Keratinocyte (primary cell): ENCODE measurements around the gene MGAT3. TPM values are rescaled to one million over a fixed set of nuclear protein-coding genes. Genes with fewer than 3 reads are reported as not detected.

Experiments used
- DNase-seq: peaks from one replicate; pipeline ENCODE4 v3.0.0-alpha.2; 2011; ENCODE audit warnings: low read depth, missing footprints, low spot score
- FAIRE-seq: peaks from 2 replicates; lab custom pipeline; 2011; peaks lifted over from hg19 to GRCh38; lab: Jason Lieb, UNC
- H2AFZ ChIP-seq: 2 replicates; pipeline ENCODE4 v1.6.0; 2012; ENCODE audit warnings: low read length, control low read depth, inconsistent platforms; ENCODE audit not compliant: control insufficient read depth
- H3K27ac ChIP-seq: 2 replicates; pipeline ENCODE4 v1.5.1; 2011; ENCODE audit warnings: low read length; ENCODE audit not compliant: control insufficient read depth, insufficient read depth
- H3K27me3 ChIP-seq: 3 replicates; pipeline ENCODE4 v1.6.0; 2011; ENCODE audit warnings: low read length; ENCODE audit not compliant: control insufficient read depth, insufficient read depth; ENCODE audit errors: extremely low read depth
- H3K36me3 ChIP-seq, 2 experiments: 2 replicates in 1 of 2; 3 replicates in 1 of 2; pipeline ENCODE4 v1.5.1; 2011; ENCODE audit warnings: low read length in 2 of 2, mild to moderate bottlenecking in 1 of 2; ENCODE audit not compliant: control insufficient read depth in 2 of 2, insufficient read depth in 2 of 2; ENCODE audit errors: extremely low read depth in 1 of 2
- H3K4me1 ChIP-seq: 3 replicates; pipeline ENCODE4 v1.5.1; 2011; ENCODE audit warnings: low read length; ENCODE audit not compliant: control insufficient read depth, insufficient read depth; ENCODE audit errors: extremely low read depth
- H3K4me2 ChIP-seq: 3 replicates; pipeline ENCODE4 v1.6.0; 2011; ENCODE audit warnings: low read depth, low read length; ENCODE audit not compliant: control insufficient read depth, insufficient read depth; ENCODE audit errors: extremely low read depth
- H3K4me3 ChIP-seq, 3 experiments: fragments of 200-600 bp in 1 of 3; sonication (generic) in 1 of 3; 2 replicates in 2 of 3; 3 replicates in 1 of 3; pipeline ENCODE4 v1.5.1; 2011 to 2016; ENCODE audit warnings: low read length in 3 of 3, mild to moderate bottlenecking in 3 of 3, control low read depth in 2 of 3, inconsistent platforms in 1 of 3, low read depth in 1 of 3, mixed read lengths in 1 of 3, mixed run types in 1 of 3, moderate library complexity in 1 of 3; ENCODE audit not compliant: control insufficient read depth in 2 of 3, insufficient read depth in 2 of 3; ENCODE audit errors: extremely low read depth in 1 of 3
- H3K79me2 ChIP-seq: 2 replicates; pipeline ENCODE4 v1.6.0; 2012; ENCODE audit warnings: low read length; ENCODE audit not compliant: control insufficient read depth, insufficient read depth
- H3K9ac ChIP-seq: 3 replicates; pipeline ENCODE4 v1.6.0; 2011; ENCODE audit warnings: low read length; ENCODE audit not compliant: control insufficient read depth, insufficient read depth; ENCODE audit errors: extremely low read depth
- H3K9me1 ChIP-seq: 3 replicates; pipeline ENCODE4 v1.6.0; 2011; ENCODE audit warnings: low read length; ENCODE audit not compliant: control insufficient read depth, insufficient read depth; ENCODE audit errors: extremely low read depth
- H3K9me3 ChIP-seq: 2 replicates; pipeline ENCODE4 v1.5.1; 2012; ENCODE audit warnings: low read depth, low read length; ENCODE audit not compliant: control insufficient read depth
- H4K20me1 ChIP-seq: 3 replicates; pipeline ENCODE4 v1.6.0; 2011; ENCODE audit warnings: low read length; ENCODE audit not compliant: control insufficient read depth, insufficient read depth; ENCODE audit errors: extremely low read depth
- EZH2 ChIP-seq: IDR thresholded peaks from one replicate; pipeline ENCODE4 v1.6.1; 2012; ENCODE audit warnings: inconsistent platforms, mild to moderate bottlenecking, low read length, moderate library complexity
- dilution Hi-C: fragments of 300-500 bp; cut with MboI; formaldehyde crosslinking; loops from one replicate; pipeline ENCODE4 v1.7.0; 2020; ENCODE audit warnings: low sequenced_read_pairs; ENCODE audit not compliant: extremely low pct_ligation_motif_present
- polyA plus RNA-seq, 5 experiments: library from polyadenylated mRNA; depleted of rRNA in 3 of 5; stranded (reverse) in 3 of 5; stranded (forward) in 1 of 5; unstranded in 1 of 5; fragments of >200 nt; gene quantifications; 1 replicate in 1 of 5; 2 replicates in 3 of 5; 3 replicates in 1 of 5; pipeline versions ENCODE4 v1.2.1 to v1.2.3, GENCODE V29; 2011 to 2012; ENCODE audit warnings: missing spikeins in 2 of 5, low read depth in 1 of 5, low replicate concordance in 1 of 5
- TF ChIP-seq, protein P1 (sequence below), 3 experiments: IDR thresholded peaks in 1 of 3; conservative IDR thresholded peaks in 1 of 3; optimal IDR thresholded peaks in 1 of 3; 2 replicates in 2 of 3; 3 replicates in 1 of 3; pipeline versions ENCODE3 to v1.5.1; 2011; ENCODE audit warnings: low read length in 3 of 3, mild to moderate bottlenecking in 3 of 3, moderate library complexity in 2 of 3, control low read depth in 1 of 3, inconsistent platforms in 1 of 3; ENCODE audit not compliant: insufficient read depth in 2 of 3; ENCODE audit errors: extremely low read depth in 1 of 3

Gene MGAT3
- polyA plus RNA-seq, 1 donor (not counting 4 experiments of a cell fraction or from before 2014, with no cell fraction given), result not detected

DNA sequence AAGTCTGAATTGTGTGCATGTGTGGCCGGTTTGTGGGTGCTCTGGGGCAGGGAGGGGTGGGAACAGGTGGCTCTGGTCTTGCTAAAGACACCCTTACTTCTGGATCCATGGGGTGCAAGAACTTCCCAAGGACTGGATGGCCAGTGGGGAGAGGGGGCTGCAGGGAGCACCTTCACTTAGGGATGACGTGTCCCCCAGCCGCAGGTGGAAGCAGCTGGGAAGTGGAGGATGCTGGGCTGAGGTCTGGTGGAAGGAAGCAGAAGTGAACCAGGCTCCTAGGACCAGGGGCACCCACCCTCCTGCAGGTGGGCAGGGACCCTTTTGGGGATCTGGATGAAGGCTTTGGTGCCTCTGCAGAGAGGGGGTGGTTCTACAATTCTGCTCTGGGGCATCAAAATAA is 35.4 kb downstream of the MGAT3 start:
- DNase-seq, result no peak
- FAIRE-seq, result no peak

GRCh38 chr22:39493759-39494158 is 36.9 kb downstream of the MGAT3 start:
- no peaks in the 10 kb centered on the region for H3K9me1 ChIP-seq
- H3K79me2 ChIP-seq, result no peaks in the 10 kb centered on the region
- no peak overlapping the region for H3K27ac ChIP-seq
- DNase-seq (no peak), FAIRE-seq (no peak)
- H3K4me1 ChIP-seq, result no peaks in the 10 kb centered on the region
- no peak overlapping the region for H3K4me2 ChIP-seq
- H3K27me3 ChIP-seq, result no peaks in the 10 kb centered on the region
- no peaks in the 10 kb centered on the region for H3K36me3 ChIP-seq
- H3K9me3 ChIP-seq, result no peaks in the 10 kb centered on the region
- H2AFZ ChIP-seq, result no peak overlapping the region
- H3K9ac ChIP-seq, result no peak overlapping the region
- no peak for TF ChIP-seq EZH2
- TF ChIP-seq, protein P1, sequence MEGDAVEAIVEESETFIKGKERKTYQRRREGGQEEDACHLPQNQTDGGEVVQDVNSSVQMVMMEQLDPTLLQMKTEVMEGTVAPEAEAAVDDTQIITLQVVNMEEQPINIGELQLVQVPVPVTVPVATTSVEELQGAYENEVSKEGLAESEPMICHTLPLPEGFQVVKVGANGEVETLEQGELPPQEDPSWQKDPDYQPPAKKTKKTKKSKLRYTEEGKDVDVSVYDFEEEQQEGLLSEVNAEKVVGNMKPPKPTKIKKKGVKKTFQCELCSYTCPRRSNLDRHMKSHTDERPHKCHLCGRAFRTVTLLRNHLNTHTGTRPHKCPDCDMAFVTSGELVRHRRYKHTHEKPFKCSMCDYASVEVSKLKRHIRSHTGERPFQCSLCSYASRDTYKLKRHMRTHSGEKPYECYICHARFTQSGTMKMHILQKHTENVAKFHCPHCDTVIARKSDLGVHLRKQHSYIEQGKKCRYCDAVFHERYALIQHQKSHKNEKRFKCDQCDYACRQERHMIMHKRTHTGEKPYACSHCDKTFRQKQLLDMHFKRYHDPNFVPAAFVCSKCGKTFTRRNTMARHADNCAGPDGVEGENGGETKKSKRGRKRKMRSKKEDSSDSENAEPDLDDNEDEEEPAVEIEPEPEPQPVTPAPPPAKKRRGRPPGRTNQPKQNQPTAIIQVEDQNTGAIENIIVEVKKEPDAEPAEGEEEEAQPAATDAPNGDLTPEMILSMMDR (optimal IDR thresholded peaks at IDR 0.05 in 1 of 3, IDR thresholded peaks at IDR 0.05 in 1 of 3, conservative IDR thresholded peaks at IDR 0.05 in 1 of 3; ENCODE audit: extremely low read depth in 1 of 3, insufficient read depth in 2 of 3, low read length in 3 of 3), result no peak
- no peaks in the 10 kb centered on the region for H4K20me1 ChIP-seq
- dilution Hi-C loops, result no loop called here
- H3K4me3 ChIP-seq, result no peak overlapping the region

More for the DNA sequence above, 35.4 kb downstream of the MGAT3 start:
- Histone ChIP-seq H3K9ac (no peak overlapping the region), H3K9me1 (no peaks in the 10 kb centered on the region), H3K4me1 (no peaks in the 10 kb centered on the region), H4K20me1 (no peaks in the 10 kb centered on the region), H3K9me3 (no peaks in the 10 kb centered on the region), H3K4me3 (no peak overlapping the region), H3K27ac (no peak overlapping the region), H3K27me3 (no peaks in the 10 kb centered on the region), H3K79me2 (no peaks in the 10 kb centered on the region), H2AFZ (no peak overlapping the region), H3K4me2 (no peak overlapping the region), H3K36me3 (no peaks in the 10 kb centered on the region)
- dilution Hi-C loops, result no loop called here
- TF ChIP-seq EZH2, result no peak
- TF ChIP-seq, protein P1 (optimal IDR thresholded peaks at IDR 0.05 in 1 of 3, IDR thresholded peaks at IDR 0.05 in 1 of 3, conservative IDR thresholded peaks at IDR 0.05 in 1 of 3; ENCODE audit: extremely low read depth in 1 of 3, insufficient read depth in 2 of 3, low read length in 3 of 3), result no peak
